IPS-18a (cell line): ENCODE results near the gene SPATA24.
"Not testable (repeated sequence)": the region's sequence is repeated elsewhere in the genome, so short reads cannot be mapped to it uniquely, and the experiment has no call there.

Source experiments
- H3K27ac ChIP-seq: one replicate; pipeline ENCODE4 v1.5.1; 2013; ENCODE audit warnings: low read length
- H3K27me3 ChIP-seq: one replicate; pipeline ENCODE4 v1.6.1; 2013; ENCODE audit warnings: mild to moderate bottlenecking, low read length; ENCODE audit not compliant: control insufficient read depth, insufficient read depth
- H3K36me3 ChIP-seq: one replicate; pipeline ENCODE4 v1.6.1; 2013; ENCODE audit warnings: low read depth, low read length; ENCODE audit not compliant: control insufficient read depth
- H3K4me1 ChIP-seq: one replicate; pipeline ENCODE4 v1.6.1; 2013; ENCODE audit warnings: low read depth, low read length; ENCODE audit not compliant: control insufficient read depth
- H3K4me3 ChIP-seq: one replicate; pipeline ENCODE4 v1.5.1; 2013; ENCODE audit warnings: low read length
- H3K9ac ChIP-seq: one replicate; pipeline ENCODE4 v1.6.1; 2013; ENCODE audit warnings: mild to moderate bottlenecking, low read length, moderate library complexity
- H3K9me3 ChIP-seq: one replicate; pipeline ENCODE4 v1.6.1; 2013; ENCODE audit warnings: low read depth, low read length; ENCODE audit not compliant: control insufficient read depth

Gene SPATA24

DNA sequence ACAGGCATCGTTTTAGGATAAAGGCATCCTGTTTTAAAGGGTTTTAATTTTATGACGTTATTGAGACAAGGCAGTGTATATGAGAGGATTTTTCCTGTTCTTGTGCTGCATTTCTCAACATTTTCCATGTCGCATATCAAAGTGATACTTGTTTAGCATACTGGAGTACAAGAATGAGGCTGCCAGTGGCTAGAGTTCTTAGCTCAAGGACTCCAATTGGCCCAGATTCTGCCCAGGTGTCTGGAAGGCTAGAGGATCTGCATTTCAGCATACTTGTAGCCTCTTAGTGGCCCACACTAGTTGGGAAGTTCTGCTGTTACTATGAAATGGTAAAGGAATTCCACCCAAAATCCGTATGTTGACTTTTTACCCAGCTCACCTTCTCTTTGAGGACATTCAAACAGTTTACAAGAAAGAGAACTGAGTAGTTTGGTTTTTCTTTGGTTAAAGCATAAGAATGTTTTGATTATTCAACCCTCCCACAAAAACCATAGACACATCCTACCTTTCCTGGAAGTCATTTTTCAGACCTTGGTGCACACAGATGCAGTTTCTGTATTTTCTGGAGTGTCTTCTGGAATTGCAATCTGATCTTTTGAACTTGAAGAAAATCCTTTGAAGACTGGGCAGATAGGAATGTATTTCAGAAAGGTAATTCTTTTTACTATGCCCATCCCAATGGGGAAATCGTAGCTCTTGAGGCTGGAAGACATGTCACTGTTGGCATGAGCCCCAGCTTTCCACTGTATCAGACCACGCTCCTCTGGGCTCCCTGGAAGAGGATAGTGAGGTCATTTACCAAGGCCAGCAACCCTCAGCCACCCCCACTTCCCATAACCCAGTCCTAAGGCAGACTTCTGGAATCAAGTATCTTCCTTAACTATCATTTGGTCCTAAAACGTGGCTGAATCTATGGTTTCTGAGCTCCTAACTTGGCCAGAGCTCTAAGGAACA lies 32.1 kb downstream of the SPATA24 start:
- Histone ChIP-seq H3K4me3 (no peak overlapping the region), H3K9ac (no peak overlapping the region), H3K36me3 (peaks cover 39% of the 10 kb centered on the region), H3K9me3 (no peaks in the 10 kb centered on the region), H3K27me3 (no peaks in the 10 kb centered on the region), H3K27ac (no peak overlapping the region), H3K4me1 (no peaks in the 10 kb centered on the region)

- Histone ChIP-seq H3K27me3 (no peaks in the 10 kb centered on the region), H3K4me1 (no peaks in the 10 kb centered on the region), H3K36me3 (peaks cover 60% of the 10 kb centered on the region), H3K4me3 (no peak overlapping the region), H3K27ac (no peak overlapping the region), H3K9ac (no peak overlapping the region), H3K9me3 (no peaks in the 10 kb centered on the region)
Observed at GRCh38 chr5:139369181-139369580, 34.7 kb downstream of the SPATA24 start.

GRCh38 chr5:139368613-139369012 lies 35.3 kb downstream of the SPATA24 start:
- Histone ChIP-seq H3K9me3 (no peaks in the 10 kb centered on the region), H3K36me3 (peaks cover 66% of the 10 kb centered on the region), H3K27me3 (no peaks in the 10 kb centered on the region), H3K9ac (no peak overlapping the region), H3K4me3 (no peak overlapping the region), H3K4me1 (no peaks in the 10 kb centered on the region), H3K27ac (no peak overlapping the region)

- no peak overlapping the region for H3K4me3 ChIP-seq
- H3K9me3 ChIP-seq = no peaks in the 10 kb centered on the region
- no peaks in the 10 kb centered on the region for H3K27me3 ChIP-seq
- H3K9ac ChIP-seq = no peak overlapping the region
- no peak overlapping the region for H3K27ac ChIP-seq
- H3K36me3 ChIP-seq = peaks cover 52% of the 10 kb centered on the region
- H3K4me1 ChIP-seq = no peaks in the 10 kb centered on the region
Observed at GRCh38 chr5:139364466-139364865, 39.4 kb downstream of the SPATA24 start.

- H3K27me3 ChIP-seq = no peaks in the 10 kb centered on the region
- no peaks in the 10 kb centered on the region for H3K9me3 ChIP-seq
- H3K27ac ChIP-seq = no peak overlapping the region
- H3K4me1 ChIP-seq = no peaks in the 10 kb centered on the region
- H3K9ac ChIP-seq = no peak overlapping the region
- H3K36me3 ChIP-seq = peaks cover 47% of the 10 kb centered on the region
- no peak overlapping the region for H3K4me3 ChIP-seq
Observed at GRCh38 chr5:139363937-139364336, 40.0 kb downstream of the SPATA24 start.

GRCh38 chr5:139361835-139362429 lies 42.0 kb downstream of the SPATA24 start:
- Histone ChIP-seq H3K27ac (no peak overlapping the region), H3K4me3 (no peak overlapping the region), H3K9ac (no peak overlapping the region), H3K9me3 (no peaks in the 10 kb centered on the region), H3K27me3 (no peaks in the 10 kb centered on the region), H3K36me3 (peaks cover 36% of the 10 kb centered on the region), H3K4me1 (no peaks in the 10 kb centered on the region)

DNA sequence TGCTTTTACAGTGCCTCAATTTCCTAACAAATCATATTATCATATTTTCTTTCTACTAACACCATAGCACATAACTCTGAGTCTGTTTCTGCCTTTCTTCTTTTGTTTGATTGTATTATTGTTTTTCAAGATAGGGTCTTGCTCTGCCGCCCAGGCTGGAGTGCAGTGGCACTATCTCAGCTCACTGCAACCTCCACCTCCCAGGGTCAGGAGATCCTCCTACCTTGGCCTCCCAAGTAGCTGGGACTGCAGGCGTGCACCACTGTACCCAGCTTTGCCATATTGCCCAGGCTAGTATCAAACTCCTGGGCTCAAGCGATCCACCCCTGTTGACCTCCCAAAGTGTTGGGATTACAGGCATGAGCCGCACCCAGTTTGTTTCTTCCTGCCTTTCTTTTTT lies 43.5 kb downstream of the SPATA24 start:
- Histone ChIP-seq H3K27ac (no peak overlapping the region), H3K4me1 (no peaks in the 10 kb centered on the region), H3K9me3 (no peaks in the 10 kb centered on the region), H3K4me3 (no peak overlapping the region), H3K27me3 (no peaks in the 10 kb centered on the region), H3K36me3 (peaks cover 21% of the 10 kb centered on the region), H3K9ac (no peak overlapping the region)

DNA sequence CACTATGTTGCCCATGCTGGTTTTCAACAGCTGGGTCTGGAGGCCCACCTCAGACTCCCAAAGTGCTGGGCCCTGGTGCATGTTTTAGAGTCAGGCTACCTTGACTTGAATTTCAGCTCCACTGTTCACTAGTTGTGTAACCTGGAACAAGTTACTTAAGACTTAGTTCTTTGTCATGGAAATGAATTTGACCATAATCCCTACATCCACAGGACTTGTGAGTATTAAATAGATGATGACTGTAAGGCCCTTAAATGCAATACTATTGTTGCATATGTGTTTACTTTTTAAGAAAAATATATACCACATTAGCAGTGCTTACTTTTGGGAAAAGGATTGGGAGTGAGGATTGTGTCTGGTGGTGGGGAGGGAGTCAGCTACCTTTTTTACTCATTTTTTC lies 45.8 kb downstream of the SPATA24 start:
- Histone ChIP-seq H3K36me3 (peaks cover 4% of the 10 kb centered on the region), H3K27me3 (no peaks in the 10 kb centered on the region), H3K9ac (no peak overlapping the region), H3K4me3 (no peak overlapping the region), H3K9me3 (no peaks in the 10 kb centered on the region), H3K27ac (no peak overlapping the region), H3K4me1 (no peaks in the 10 kb centered on the region)

DNA sequence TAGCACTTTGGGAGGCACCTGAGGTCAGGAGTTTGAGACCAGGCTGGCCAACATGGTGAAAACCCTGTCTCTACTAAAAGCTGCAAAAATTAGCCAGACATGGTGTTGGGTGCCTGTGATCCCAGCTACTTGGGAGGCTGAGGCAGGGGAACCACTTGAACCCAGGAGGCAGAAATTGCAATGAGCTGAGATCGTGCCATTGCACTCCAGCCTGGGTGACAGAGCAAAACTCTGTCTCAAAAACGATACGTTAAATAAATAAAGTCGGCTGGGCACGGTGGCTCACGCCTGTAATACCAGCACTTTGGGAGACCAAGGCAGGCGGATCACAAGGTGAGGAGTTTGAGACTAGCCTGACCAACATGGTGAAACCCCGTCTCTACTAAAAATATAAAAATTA lies 48.0 kb downstream of the SPATA24 start:
- H3K9ac ChIP-seq, H3K27ac ChIP-seq: not testable (repeated sequence)

GRCh38 chr5:139354186-139354585 lies 49.7 kb downstream of the SPATA24 start:
- peaks cover 10% of the 10 kb centered on the region for H3K36me3 ChIP-seq
- no peaks in the 10 kb centered on the region for H3K27me3 ChIP-seq
- no peak overlapping the region for H3K27ac ChIP-seq
- no peaks in the 10 kb centered on the region for H3K9me3 ChIP-seq
- no peak overlapping the region for H3K4me3 ChIP-seq
- no peak overlapping the region for H3K9ac ChIP-seq
- no peaks in the 10 kb centered on the region for H3K4me1 ChIP-seq

More for the DNA sequence above, 48.0 kb downstream of the SPATA24 start:
- not testable (repeated sequence) for H3K27me3 ChIP-seq, H3K9me3 ChIP-seq, H3K4me1 ChIP-seq, H3K4me3 ChIP-seq
- H3K36me3 ChIP-seq = peaks cover 10% of the 10 kb centered on the region

DNA sequence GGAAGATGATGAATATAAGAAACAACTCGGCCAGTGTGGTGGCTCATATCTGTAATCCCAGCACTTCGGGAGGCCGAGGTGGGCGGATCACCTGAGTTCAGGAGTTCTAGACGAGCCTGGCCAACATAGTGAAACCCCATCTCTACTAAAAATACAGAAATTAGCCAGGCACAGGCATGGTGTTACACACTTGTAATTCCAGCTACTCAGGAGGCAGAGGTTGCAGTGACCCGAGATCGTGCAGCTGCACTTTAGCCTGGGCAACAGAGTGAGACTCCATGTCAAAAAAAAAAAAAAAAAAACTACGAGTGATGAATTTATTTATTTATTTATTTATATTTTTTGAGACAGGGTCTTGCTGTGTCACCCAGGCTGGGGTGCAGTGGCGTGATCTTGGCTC lies 56.0 kb downstream of the SPATA24 start:
- H3K9ac ChIP-seq, H3K9me3 ChIP-seq, H3K36me3 ChIP-seq, H3K27ac ChIP-seq, H3K4me3 ChIP-seq, H3K4me1 ChIP-seq, H3K27me3 ChIP-seq: not testable (repeated sequence)
